NCI-H2196 treated with DMSO at 0.1 percent for 48 hours (cell line): Measurements from ENCODE around the gene ALDH18A1.

Experiments used
- DNase-seq: peaks from one replicate; lab custom pipeline; 2025; ENCODE audit not compliant: unreplicated experiment; lab: John Stamatoyannopoulos, UW

Gene ALDH18A1

DNA sequence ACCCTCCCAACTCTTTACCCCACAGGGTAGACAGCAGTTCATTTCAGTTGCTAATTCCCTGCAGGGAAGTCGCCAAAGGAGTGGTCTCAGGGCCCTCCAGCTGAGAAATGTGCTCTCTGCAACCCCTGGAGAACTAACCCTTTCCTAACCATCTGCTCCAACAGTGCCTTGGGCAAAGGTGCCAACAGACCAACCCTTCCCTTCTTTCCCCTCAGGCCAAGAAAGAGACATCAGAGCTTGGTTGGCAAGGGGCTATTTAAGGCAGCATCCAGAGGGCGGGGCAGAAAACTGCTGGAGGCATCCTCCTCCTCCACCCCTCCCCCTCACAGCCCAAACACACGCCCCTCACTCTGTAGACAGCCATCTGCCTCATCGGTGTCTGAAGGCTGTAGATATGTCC, 97.0 kb downstream of the ALDH18A1 start:
- DNase-seq, result no peak

DNA sequence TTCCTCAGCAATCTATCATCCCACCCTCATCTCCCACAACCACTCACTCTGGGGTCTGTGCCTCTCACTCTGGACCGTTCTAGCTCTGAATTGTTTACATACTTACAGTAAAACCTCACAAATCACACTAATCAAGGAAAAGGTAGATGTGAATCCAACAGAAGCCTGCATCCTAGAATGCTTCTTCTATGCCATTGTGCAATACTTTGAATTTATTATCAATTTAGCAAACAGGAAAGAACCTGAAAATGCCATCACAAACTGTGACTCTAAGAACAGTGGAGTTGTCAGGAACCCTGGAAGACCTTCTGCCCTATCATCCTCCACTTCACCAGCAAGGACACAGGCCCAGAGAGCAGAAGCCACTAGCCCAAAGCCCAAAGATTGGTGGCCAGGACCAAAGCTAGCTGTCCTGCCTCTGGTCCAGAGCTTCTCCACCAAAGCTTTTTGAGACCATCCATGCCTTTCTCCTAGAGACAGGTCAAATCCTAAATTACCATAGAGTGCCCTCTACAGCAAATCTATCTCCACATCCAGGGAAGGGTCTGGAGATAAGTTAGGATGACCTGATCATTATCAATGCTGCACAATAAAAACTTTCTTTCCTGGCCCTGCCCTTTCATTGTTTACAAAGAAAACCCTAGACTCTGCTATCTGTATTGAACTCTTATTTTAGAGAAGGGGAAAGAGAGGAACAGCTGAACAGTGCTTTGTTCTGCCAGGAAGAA, 97.8 kb downstream of the ALDH18A1 start:
- DNase-seq, result no peak

DNA sequence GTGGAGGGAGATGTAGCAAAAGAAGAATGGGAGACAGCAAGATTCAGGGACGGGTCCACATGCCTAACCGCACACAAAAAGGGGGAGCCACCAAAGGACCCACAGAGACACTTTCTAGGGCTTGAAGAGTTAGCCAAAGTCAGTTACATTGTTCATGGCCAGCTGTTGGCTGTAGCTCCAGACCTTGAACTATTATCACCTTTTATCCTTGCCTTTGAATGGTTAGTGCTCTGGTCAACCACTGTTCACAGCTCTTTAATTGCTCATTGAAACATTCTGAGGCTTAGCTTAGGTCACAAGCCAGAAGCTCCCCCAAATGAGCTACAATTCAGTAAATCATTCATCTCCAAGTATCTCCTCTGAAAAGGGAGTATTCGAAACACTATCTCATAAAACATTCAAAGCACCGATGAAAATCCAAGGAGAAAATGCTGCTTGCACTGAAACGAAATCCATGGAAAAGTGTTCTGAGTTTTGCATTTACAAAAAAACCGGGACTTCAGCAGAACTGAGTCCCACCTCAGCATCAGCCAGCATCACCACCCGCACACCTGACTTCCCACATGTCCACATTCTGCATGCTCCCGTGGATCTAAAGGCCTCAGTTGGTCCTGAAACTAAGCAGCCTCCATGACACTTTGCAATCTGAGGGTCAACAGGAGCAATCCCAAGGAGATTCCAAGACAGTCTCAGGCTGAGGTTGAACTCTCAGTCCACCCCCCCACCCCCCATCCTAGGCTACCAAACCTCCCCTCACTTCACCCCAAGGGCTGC, 99.3 kb downstream of the ALDH18A1 start:
- no peak for DNase-seq
